ENCODE data around the gene ARHGEF1.

The ARHGEF1 gene

GRCh38 chr19:41906271-41906670 lies 23.3 kb downstream of the ARHGEF1 start:
- TF ChIP-seq CTCF (conservative IDR thresholded peaks at IDR 0.05; ENCODE audit: low read depth, low read length): no peak
- H3K4me3 ChIP-seq (ENCODE audit: low read length): no peak overlapping the region
- no peak for DNase-seq (ENCODE audit: low read depth)

- DNase-seq (ENCODE audit: low read depth): no peak
- TF ChIP-seq CTCF (conservative IDR thresholded peaks at IDR 0.05; ENCODE audit: low read depth, low read length): no peak
- no peak overlapping the region for H3K4me3 ChIP-seq (ENCODE audit: low read length)
These were observed 24.1 kb downstream of the ARHGEF1 start for GRCh38 chr19:41906916-41907680.

GRCh38 chr19:41907994-41908615 lies 25.1 kb downstream of the ARHGEF1 start:
- DNase-seq (ENCODE audit: low read depth): no peak
- no peak overlapping the region for H3K4me3 ChIP-seq (ENCODE audit: low read length)
- TF ChIP-seq CTCF (conservative IDR thresholded peaks at IDR 0.05; ENCODE audit: low read depth, low read length): no peak

GRCh38 chr19:41908724-41909464 lies 25.9 kb downstream of the ARHGEF1 start:
- no peak overlapping the region for H3K4me3 ChIP-seq (ENCODE audit: low read length)
- no peak for TF ChIP-seq CTCF (conservative IDR thresholded peaks at IDR 0.05; ENCODE audit: low read depth, low read length)
- no peak for DNase-seq (ENCODE audit: low read depth)

- no peak for DNase-seq (ENCODE audit: low read depth)
- no peak for TF ChIP-seq CTCF (conservative IDR thresholded peaks at IDR 0.05; ENCODE audit: low read depth, low read length)
- no peak overlapping the region for H3K4me3 ChIP-seq (ENCODE audit: low read length)
These were observed 26.7 kb downstream of the ARHGEF1 start for GRCh38 chr19:41909706-41910105.

GRCh38 chr19:41910240-41910991 lies 27.4 kb downstream of the ARHGEF1 start:
- H3K4me3 ChIP-seq (ENCODE audit: low read length): no peak overlapping the region
- DNase-seq (ENCODE audit: low read depth): no peak
- no peak for TF ChIP-seq CTCF (conservative IDR thresholded peaks at IDR 0.05; ENCODE audit: low read depth, low read length)
